ELR (cell line): ENCODE data around the gene CDKN3.

Source experiments
- DNase-seq: peaks from one replicate; pipeline ENCODE4 v3.0.0-alpha.2; 2015; ENCODE audit warnings: low read depth

Gene CDKN3

GRCh38 chr14:54396493-54397335 is at the start of gene CDKN3:
Gene CDKN3, plus strand, starts transcription at chr14:54397007. Its CDS starts 62 bp downstream, at chr14:54397069.
- DNase-seq = peak; percentile 100

GRCh38 chr14:54347044-54347443 is 49.8 kb upstream of the CDKN3 start:
- DNase-seq = no peak

GRCh38 chr14:54348001-54348611 is 48.7 kb upstream of the CDKN3 start:
- peak; percentile 70 for DNase-seq

GRCh38 chr14:54348923-54349620 is 47.7 kb upstream of the CDKN3 start:
- DNase-seq = no peak

GRCh38 chr14:54349713-54350112 is 47.1 kb upstream of the CDKN3 start:
- no peak for DNase-seq

- no peak for DNase-seq
Measured at GRCh38 chr14:54350203-54350602, 46.6 kb upstream of the CDKN3 start.

GRCh38 chr14:54353266-54353665 is 43.5 kb upstream of the CDKN3 start:
- DNase-seq = no peak

- DNase-seq = no peak
Measured at GRCh38 chr14:54353694-54354093, 43.1 kb upstream of the CDKN3 start.

- DNase-seq = no peak
Measured at GRCh38 chr14:54354096-54354495, 42.7 kb upstream of the CDKN3 start.

- DNase-seq = no peak
Measured at GRCh38 chr14:54354968-54355641, 41.7 kb upstream of the CDKN3 start.

- peak; percentile 66 for DNase-seq
Measured at GRCh38 chr14:54355698-54356097, 41.1 kb upstream of the CDKN3 start.

- DNase-seq = peak; percentile 74
Measured at GRCh38 chr14:54356172-54356571, 40.6 kb upstream of the CDKN3 start.

- no peak for DNase-seq
Measured at GRCh38 chr14:54360667-54361066, 36.1 kb upstream of the CDKN3 start.

- no peak for DNase-seq
Measured at GRCh38 chr14:54362089-54362504, 34.7 kb upstream of the CDKN3 start.

- no peak for DNase-seq
Measured at GRCh38 chr14:54362759-54363437, 33.9 kb upstream of the CDKN3 start.

GRCh38 chr14:54364555-54365415 is 32.0 kb upstream of the CDKN3 start:
- DNase-seq = peak; percentile 47

GRCh38 chr14:54366736-54367735 is 29.8 kb upstream of the CDKN3 start:
- peak; percentile 71 for DNase-seq

GRCh38 chr14:54368291-54368690 is 28.5 kb upstream of the CDKN3 start:
- no peak for DNase-seq

- DNase-seq = no peak
Measured at GRCh38 chr14:54369343-54369742, 27.5 kb upstream of the CDKN3 start.
